COLO829 (cell line): ENCODE results near the gene DNAH11.
"Not testable (repeated sequence)": the region's sequence is repeated elsewhere in the genome, so short reads cannot be mapped to it uniquely, and the experiment has no call there.

Experiments
- DNase-seq: peaks from one replicate; pipeline ENCODE4 v3.0.0; 2012; ENCODE audit warnings: low spot score

Gene DNAH11

DNA sequence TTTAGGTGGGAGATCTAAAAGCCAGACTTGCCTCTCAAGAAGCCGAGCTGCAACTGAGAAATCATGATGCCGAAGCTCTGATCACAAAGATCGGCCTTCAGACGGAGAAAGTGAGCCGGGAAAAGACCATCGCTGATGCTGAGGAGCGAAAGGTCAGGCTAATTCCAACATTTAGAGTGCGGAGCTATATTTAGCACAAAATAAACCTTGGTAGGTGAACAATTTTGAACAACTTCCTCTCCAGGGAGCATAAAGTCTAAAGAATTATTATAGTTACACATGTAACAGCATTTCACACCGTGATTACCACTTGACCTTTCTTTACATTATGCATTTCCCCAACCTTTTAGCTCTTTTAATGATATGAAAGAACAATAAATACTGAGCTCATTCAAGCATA lies 236.1 kb downstream of the DNAH11 start:
- no peak for DNase-seq

DNA sequence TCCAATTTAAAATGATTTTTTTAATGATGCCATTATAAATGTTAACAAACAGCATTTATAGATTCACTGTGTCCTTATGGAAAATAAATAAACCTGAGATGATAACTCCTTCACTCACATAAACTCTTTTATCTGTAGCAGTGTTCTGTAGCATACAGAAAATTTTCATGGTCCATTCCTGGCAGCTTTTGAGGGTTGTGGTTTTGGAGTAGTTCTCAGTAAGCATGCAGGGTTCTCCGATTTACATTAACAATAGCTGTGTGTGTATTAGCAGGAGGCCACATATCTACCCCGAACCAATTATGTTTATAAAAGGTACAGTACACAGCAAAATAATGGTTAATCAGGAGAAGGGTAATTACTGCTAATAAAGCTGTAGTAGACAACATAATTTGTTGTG lies 240.2 kb downstream of the DNAH11 start:
- DNase-seq, result no peak

DNA sequence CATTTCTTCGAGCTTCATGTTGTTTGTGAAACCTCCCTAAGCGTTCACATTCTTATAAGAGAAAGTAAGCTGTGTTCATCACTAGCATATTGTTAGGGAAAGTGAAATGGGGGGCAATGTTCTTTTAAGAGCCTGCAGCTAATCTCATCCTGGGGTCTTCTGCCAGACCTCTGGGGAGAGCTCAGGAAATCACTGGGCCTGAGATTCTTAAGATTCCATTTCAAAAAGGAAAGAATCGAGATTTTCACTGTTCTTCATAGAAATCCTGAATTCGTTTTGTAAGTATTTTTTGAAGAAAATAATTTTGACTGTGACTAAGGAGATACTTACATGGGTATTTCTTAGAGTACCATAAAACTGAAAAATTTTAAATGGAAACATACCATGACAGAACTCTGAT lies 242.2 kb downstream of the DNAH11 start:
- no peak for DNase-seq

DNA sequence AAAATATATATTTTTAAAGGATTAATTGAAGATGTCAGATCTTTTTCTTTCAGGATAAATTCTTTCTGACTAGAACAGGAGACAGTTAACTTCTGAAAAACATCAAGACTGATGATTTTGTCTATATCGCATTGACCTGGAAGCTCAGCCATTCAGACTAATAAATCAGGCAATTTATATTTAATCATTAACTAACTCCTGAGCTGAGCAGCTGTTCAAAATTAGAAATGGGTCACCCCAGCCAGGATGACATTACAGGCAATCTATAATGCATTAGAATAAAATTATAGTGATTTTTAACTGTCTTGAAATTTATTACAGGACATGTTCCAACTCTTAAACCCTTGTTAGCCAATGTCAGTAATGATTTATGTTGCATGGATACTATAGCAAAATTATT lies 263.0 kb downstream of the DNAH11 start:
- DNase-seq, result no peak

DNA sequence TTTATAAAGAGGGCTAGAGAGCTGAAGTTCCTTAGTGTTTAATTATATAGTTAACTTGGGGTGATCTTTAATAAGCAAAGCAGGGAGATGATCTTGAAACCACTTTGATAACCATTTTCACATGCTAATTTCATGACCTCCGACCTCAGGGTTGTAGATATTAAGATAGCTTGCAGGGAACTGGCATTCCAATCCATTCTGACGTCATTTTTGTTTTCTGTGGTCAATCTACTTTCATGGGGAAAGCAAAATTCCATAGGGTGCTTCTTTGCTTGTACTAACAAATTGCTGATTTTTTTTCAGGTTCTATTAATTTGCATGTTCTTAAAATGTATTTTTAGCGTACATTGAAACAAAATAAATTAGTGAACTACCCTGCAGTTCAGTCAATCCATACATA lies 263.5 kb downstream of the DNAH11 start:
- no peak for DNase-seq

DNA sequence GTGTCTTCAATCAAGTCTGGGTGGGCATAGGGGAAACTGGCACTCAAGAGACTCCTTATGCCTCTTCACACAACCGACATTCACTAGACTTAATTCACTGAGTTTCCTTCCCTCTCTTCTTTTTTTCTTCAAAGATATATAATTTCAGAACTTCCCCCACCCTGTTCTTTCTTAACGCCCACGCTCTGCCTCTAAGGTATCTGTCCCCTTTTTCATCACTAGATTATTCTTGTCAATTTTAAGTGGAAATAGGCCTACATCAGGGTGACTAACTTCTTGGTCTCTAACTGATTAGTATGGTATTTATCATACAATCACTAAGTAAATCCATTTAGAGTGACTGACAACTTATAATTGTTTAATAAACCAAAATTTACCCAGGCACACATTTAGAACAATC lies 276.2 kb downstream of the DNAH11 start:
- DNase-seq, result no peak

DNA sequence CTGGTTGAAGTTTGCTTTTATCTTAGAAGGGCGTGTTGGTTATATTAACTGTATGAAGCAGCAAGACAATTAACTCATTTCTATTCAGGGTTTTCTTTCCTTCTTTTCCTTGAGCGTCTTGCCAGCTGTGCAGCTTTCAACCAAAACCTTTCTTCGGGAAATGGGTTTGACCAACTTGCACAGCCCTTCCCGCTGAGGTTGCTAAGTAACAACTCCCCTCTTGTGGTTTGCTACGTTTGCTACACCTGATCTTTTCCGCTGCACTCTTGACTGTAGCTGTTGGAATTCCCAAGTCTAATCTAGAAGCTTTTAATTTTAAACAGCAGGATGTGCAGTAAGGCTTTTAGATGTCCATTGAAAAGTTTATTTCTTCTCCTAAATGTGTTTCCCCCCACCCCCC lies 286.0 kb downstream of the DNAH11 start:
- no peak for DNase-seq

DNA sequence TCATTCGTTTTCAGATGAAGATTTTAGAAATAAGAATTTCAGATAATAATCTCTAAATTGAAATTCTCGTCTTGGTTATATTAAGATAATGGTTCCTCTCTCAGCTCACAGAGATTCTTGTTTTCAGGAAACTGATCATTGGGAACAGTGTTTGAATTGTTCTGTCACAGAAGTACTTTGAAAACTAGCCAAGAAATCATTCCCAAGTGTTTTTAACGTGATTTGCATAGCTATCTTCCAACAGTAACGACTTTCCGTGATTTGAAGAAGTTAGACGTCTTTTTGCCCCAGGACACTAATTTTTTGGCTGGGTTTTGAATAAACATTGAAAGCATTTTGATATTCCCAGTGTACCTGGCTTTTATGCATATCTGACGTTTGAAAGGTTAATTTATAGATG lies 286.9 kb downstream of the DNAH11 start:
- peak; percentile 72 for DNase-seq

DNA sequence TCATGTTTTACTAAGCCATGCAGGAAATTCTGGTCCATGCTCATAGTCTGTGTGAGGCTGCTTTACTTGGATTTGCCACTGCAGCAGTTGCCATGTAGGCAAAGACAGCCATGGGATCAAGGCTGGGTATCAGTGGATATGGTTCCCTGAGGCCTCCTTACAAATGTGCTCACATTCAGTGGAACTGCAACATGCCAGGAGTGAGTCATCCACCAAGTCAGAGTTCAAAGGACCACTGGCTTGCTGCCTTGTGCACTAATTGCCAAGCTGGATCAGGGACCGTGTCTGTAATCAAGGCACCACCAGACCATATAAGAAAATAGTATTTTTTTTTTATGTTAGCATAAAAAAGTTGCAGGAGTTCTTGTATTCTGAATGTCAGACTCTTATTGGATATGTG lies 301.9 kb downstream of the DNAH11 start:
- DNase-seq, result no peak

DNA sequence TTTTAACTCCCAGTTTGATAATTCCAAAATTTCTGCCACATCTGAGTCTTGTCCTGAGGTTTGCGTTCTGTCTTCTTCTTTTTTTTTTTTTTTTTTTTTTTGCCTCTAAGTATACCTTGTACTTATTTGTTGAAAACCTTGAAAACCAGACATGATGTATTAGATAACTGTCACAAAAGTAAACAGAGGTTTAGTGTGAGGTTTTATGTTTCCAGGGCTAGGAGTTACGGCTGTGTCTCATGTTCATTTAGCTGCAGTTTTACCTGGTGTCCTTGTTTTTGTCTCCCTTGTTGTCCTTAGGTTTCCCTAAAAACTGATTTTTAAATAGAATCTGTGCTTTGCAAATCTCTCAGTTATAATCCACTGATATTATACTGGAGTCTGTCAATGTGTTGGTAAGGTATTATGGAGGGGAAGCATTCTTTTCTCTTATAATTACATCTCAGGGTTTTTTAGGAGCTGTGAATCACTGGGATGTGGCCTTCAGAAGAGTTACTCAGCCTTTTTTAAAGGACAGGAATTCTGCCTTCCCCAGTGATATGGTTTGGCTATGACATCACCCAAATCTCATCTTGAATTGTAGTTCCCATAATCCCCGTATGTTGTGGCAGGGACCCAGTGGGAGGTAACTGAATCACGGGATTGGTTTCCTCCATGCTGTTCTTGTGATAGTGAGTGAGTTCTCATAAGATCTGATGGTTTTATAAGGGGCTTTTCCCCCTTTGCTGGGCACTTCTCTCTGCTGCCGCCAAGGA lies 307.9 kb downstream of the DNAH11 start:
- no peak for DNase-seq

DNA sequence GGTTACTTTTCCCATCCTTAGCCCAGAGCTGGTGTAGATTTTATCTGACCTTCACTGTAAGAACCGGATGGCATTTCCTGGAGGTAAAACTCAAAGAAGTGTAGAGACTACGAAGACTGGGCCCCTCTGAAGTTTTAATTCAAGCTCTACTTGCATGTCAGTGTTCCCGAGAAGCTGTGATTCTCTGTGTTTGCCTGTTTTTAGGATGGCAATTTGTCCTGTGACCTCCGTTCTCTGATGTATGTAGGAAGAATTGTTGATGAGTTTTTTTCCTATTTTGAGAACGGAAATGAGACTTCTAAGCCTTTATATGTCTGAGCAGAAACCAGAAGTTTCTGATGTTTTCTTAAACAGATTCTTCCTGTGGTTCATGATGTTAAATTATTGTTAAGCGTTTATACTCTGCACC lies 308.7 kb downstream of the DNAH11 start:
- no peak for DNase-seq

DNA sequence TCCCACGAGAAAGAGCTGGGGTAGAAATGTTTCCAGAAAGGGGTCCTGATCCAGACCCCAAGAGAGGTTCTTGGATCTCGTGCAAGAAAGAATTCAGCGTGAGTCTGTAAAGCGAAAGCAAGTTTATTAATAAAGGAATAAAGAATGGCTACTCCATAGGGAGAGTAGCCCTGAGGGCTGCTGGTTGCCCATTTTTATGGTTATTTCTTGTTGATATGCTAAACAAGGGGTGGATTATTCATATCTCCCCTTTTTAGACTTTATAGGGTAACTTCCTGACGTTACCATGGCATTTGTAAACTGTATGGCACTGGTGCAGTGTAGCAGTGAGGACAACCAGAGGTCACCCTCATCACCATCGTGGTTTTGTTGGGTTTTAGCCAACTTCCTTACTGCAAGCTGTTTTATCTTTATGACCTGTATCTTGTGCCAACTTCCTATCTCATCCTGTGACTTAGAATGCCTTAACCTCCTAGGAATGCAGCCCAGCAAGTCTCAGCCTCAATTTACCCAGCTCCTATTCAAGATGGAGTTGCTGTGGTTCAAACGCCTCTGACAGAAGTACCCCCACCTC lies 322.9 kb downstream of the DNAH11 start:
- DNase-seq, result not testable (repeated sequence)

DNA sequence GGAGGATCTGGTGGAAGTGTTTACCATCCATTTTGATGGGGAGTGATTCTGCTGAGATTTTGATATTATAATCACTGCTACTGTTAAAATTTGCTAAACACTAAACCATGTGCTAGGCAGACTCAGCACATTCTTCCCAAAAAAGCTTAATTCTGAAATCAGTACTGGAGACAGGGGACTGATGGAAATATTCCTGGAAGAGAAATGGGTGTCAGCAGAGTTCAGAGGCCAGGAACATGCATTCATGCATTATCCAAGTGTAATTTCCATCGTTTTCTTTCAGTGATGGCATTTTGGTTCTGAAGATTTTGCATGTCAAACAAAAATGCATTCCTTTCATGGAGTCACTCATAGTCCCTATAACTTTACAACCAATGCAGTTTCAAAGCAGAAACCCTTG lies 323.9 kb downstream of the DNAH11 start:
- DNase-seq, result no peak

DNA sequence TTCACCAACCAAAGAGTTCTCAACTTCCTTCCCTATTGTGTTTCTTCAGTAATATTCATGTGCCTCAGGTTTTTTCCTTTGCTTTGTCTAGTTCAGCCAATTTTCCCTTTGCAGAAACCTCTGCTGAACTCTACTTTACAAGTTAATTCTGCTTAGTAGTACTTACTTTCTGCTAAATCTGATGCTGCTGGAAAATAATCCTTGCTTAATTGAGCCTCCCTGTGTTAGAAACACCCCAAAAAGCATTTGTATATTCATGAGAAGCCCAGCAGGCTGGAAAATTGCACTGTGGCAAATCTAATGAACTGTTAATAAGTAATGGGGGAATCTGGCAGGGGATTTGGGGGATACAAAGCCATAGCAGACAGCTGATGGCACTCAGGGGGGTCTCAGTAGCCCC lies 324.4 kb downstream of the DNAH11 start:
- DNase-seq, result no peak

DNA sequence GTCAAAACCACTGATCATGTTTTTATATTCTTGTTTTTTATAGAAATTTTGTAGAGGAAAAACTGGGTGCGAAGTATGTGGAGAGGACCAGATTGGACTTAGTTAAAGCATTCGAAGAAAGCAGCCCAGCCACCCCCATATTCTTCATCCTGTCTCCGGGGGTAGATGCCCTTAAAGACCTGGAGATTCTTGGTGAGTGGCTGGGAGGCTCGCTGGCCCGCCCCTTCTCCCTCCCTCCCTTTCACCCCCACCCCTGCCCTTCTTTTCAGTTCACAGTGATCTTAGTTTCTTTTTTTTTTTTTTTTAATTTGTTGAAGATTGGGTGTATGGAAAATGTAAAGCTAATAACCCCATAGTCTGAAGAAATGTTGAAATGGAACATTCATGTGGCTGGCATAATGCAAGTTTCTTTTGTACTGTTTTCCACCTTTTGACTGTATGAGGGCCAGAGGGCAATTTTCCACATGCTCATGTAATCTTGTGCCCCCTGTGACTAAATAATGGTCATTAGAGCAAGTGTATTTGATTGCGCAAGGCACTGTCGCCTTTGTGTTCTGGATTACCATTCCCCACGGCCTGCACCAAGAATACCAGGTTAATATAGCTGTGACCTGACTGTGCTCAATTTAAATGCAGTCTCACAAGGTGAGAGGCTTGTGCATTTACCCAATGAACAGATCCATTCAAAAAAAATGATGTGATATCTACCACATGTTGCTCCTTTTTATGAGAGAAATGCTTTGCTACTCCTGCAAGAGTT lies 325.2 kb downstream of the DNAH11 start:
- DNase-seq, result no peak

DNA sequence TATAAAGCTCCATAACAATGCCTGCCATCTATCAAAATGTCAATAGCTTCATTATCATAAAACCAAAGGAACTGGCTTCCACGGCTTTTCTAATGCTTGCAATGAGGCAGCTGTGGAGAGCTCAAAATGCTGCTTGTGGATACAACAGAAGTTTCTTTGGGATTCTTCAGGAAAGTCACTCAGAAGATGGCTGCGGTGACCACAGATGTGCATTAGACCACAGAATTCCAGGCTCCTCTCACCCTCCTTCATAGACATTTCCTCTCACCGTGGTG lies 325.7 kb downstream of the DNAH11 start:
- DNase-seq, result no peak

DNA sequence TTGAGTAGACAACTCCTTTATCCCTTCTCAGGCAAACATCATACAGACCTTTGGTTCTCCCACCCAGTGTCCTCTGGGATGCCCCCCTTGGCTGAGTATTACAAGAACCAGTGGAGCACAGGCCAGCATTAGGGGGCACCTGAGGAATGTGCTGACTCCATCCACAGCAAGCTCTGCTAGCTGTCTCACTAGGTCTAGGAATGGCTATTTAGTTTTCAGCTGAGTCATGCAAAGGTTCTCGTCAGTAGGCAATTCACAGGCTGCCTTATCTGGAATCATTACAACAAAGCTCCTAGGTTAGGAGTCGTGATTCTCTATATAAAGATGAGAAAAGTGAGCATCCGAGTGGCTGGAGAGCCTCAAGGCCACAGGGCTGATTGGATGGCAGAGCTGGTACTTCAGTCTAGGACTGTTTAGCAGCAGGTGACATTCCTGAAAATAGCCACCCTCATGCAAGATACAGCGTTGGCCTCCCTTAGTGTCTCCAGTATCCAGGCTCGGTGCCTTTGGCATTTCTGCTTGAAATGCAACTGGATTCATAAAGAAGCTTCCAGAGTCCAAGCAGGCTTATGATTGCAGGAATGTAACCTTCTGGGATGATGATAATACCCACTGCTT lies 327.1 kb downstream of the DNAH11 start:
- no peak for DNase-seq

DNA sequence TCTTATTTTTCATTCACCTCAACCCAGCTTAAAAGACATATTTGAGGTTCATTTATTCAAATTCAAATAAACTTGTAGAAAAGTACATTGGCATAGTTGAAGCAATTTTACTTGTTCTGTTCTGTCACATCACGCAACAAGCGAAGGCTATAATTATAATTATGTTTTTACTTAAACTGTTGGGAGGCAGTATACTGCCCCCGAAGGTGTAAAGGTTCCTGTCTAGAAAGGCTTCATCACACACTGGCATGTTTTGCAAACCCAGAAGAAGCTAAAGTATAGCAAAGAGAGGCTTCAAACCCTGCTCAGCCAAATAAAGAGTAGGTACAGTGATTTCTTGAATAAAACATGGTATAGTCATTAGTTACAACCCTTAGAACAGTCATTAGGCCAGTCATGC lies 340.2 kb downstream of the DNAH11 start:
- DNase-seq, result no peak

DNA sequence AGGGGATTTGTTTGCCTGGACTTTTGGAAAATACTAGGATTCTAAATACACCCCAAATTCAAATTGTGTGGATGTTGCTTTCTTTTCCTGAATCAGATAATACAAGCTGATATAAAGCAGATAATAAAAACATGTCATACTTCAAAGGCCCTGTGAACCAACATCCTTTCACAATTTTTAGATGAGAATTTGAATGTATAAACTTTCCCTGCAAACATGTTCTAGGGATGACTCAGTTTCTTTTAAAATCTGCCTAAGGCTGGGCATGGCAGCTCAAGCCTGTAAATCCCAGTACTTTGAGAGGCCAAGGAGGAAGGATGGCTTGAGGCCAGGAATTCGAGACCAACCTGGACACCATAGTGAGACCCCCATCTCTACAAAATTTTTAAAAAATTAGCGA lies 340.7 kb downstream of the DNAH11 start:
- DNase-seq, result not testable (repeated sequence)

DNA sequence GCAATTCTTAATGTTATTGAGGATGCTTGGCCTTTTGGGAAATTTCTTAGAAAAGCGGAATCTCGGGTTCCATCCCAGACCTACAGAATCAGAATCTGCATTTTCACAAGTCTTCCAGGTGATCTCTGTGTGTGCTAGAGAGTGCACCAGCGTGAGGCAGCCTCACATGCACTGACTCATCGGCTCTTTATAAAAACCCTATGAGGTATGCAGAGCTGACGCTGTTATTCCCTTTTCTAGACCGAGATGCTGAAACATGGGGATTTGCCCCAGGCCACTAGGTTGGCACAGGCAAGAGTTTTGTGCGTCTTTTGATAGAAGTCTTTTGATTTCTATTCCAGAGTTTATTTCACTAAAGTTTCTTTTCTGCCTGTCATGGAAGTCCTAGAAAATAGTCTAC lies 341.7 kb downstream of the DNAH11 start:
- DNase-seq, result no peak

DNA sequence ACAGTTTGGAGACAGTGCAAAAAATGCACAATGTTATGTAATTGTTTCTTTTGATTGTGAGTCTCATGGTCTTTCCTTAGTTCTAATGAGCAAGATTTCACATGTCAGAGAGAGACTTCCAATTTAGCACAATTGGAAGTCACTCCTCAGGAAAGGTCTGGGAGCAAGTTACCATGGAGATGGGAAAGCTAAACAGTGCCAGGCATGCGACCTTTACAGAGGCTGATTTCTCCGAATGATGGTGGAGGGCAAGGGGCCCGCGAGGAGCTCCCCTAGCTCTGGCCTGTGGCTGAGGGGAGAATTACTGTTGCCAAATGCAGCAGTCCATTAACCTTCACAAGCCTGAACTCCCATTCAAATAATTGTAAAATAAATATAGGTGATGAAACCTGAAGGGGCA lies 343.6 kb downstream of the DNAH11 start:
- no peak for DNase-seq

DNA sequence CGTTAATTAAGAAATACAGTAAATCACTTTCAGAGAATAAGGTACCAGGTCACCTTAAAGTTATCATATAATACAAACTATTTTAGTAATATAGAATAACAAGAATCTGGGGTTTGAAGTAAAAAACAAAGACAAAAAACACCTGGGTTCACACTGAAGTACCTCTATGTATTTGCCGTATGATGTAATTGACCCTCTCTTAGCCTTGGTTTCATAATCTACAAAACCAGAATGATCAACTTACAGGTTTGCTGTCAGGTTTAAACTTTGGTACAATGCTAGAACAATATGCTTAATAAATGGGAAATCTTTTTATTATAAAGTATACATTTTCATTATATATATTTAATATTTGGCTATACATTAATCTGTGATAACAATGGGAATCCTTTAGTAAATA lies 344.5 kb downstream of the DNAH11 start:
- no peak for DNase-seq

DNA sequence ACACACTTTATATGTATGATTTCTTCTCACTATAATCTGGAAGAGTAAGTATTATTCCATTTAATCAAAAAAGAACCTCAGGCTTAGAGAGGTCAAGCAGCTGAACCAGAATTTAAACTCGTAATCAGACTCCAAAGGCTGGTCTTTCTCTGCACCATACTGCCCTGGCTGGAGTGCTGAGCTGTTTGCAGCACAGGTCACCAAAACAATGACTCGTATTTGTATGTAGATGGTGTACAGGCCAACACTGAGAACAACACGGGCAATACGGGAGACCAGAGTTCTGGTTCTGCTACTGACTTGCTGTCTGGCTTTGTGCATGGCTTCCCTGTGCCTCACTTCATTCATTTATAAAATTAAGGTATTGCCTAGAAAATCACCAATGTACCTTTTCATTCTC lies 344.9 kb downstream of the DNAH11 start:
- DNase-seq, result no peak
